ENCODE results near the gene SLC6A17. TPM values are rescaled to one million over a fixed set of nuclear protein-coding genes. Genes with fewer than 3 reads are reported as not detected.

Gene SLC6A17
- total and polyA plus RNA-seq, 12 donors = 0.06 to 0.45 (median 0.16) TPM; not detected in 4

- H3K4me1 ChIP-seq = peaks cover 0 to 9% (median 4%) of the 10 kb centered on the region in 9 donors
- peak in 6 of 9 donors; percentile 15 to 41 (median 29) for TF ChIP-seq CTCF (IDR thresholded peaks at IDR 0.05)
- H3K36me3 ChIP-seq = no peaks in the 10 kb centered on the region
- peak overlapping the region in 1 of 10 donors; percentile 17 for H3K4me3 ChIP-seq
- peak in 1 of 2 donors; percentile 45 for DNase-seq
- peaks cover 0 to 47% (median 29%) of the 10 kb centered on the region in 7 donors for H3K27me3 ChIP-seq
- H3K9me3 ChIP-seq = peaks cover 0 to 12% (median 0%) of the 10 kb centered on the region in 11 donors
- intact Hi-C loops (cut with DNase I) = loop anchor here in 1 of 10 donors (5.0 kb wide), 1 partner anchor 52 kb away; no protein-coding TSS in a partner anchor
- ATAC-seq = peak; percentile 38 to 71 (median 58)
- WGBS, 2 donors = 3 to 5% methylated on average over 27 to 31 of the region's 31 CpGs
- H3K27ac ChIP-seq = no peak overlapping the region
Measured at GRCh38 chr1:110130113-110130591, 20.1 kb upstream of the SLC6A17 start.

- no peak for TF ChIP-seq CTCF (IDR thresholded peaks at IDR 0.05)
- no peaks in the 10 kb centered on the region for H3K36me3 ChIP-seq
- no peak overlapping the region for H3K4me3 ChIP-seq
- H3K9me3 ChIP-seq = peaks cover 0 to 8% (median 0%) of the 10 kb centered on the region in 11 donors
- WGBS, 2 donors = 67 to 74% methylated on average over 7 of the region's 7 CpGs
- ATAC-seq = no peak
- peaks cover 0 to 51% (median 32%) of the 10 kb centered on the region in 7 donors for H3K27me3 ChIP-seq
- no peak for DNase-seq
- H3K4me1 ChIP-seq = peaks cover 0 to 9% (median 4%) of the 10 kb centered on the region in 9 donors
- H3K27ac ChIP-seq = no peak overlapping the region
- intact Hi-C loops (cut with DNase I) = loop anchor here in 1 of 10 donors (5.0 kb wide), 1 partner anchor 51 kb away; no protein-coding TSS in a partner anchor
Measured at GRCh38 chr1:110130989-110131388, 19.3 kb upstream of the SLC6A17 start.

- peaks cover 0 to 60% (median 38%) of the 10 kb centered on the region in 7 donors for H3K27me3 ChIP-seq
- H3K36me3 ChIP-seq = no peaks in the 10 kb centered on the region
- no peak overlapping the region for H3K4me3 ChIP-seq
- ATAC-seq (no peak), DNase-seq (no peak)
- intact Hi-C loops (cut with DNase I) = loop anchor here in 1 of 10 donors (5.0 kb wide), 1 partner anchor 50 kb away; no protein-coding TSS in a partner anchor
- no peaks in the 10 kb centered on the region for H3K9me3 ChIP-seq
- peaks cover 0 to 13% (median 4%) of the 10 kb centered on the region in 9 donors for H3K4me1 ChIP-seq
- TF ChIP-seq CTCF (IDR thresholded peaks at IDR 0.05) = no peak
- H3K27ac ChIP-seq = no peak overlapping the region
Measured at GRCh38 chr1:110132682-110133081, 17.6 kb upstream of the SLC6A17 start.

- H3K4me3 ChIP-seq = no peak overlapping the region
- DNase-seq = no peak
- H3K4me1 ChIP-seq = peaks cover 0 to 13% (median 4%) of the 10 kb centered on the region in 9 donors
- 78 to 82% methylated on average over 4 of the region's 4 CpGs for WGBS, 2 donors
- no peak overlapping the region for H3K27ac ChIP-seq
- H3K27me3 ChIP-seq = peaks cover 0 to 60% (median 37%) of the 10 kb centered on the region in 7 donors
- no peak for TF ChIP-seq CTCF (IDR thresholded peaks at IDR 0.05)
- intact Hi-C loops (cut with DNase I) = loop anchor here in 1 of 10 donors (5.0 kb wide), 1 partner anchor 49 kb away; no protein-coding TSS in a partner anchor
- no peaks in the 10 kb centered on the region for H3K9me3 ChIP-seq
- ATAC-seq = no peak
- H3K36me3 ChIP-seq = no peaks in the 10 kb centered on the region
Measured at GRCh38 chr1:110133436-110133835, 16.9 kb upstream of the SLC6A17 start.

Data from heart right ventricle (tissue), 16 donors.